ENCODE results near the gene RUNX3.

The RUNX3 gene

GRCh38 chr1:24856787-24857506, 73.1 kb downstream of the RUNX3 start:
- Histone ChIP-seq H3K27ac (ENCODE audit: low read depth, low read length) (no peak overlapping the region), H3K9me2 (replicated peaks; ENCODE audit: insufficient read depth, low read length) (no peaks in the 10 kb centered on the region), H3F3A (ENCODE audit: insufficient read depth) (no peaks in the 10 kb centered on the region), H3K4me2 (ENCODE audit: low read depth, low read length, poor library complexity, severe bottlenecking) (no peak overlapping the region), H3K4me3 (ENCODE audit: insufficient read depth, low read length, poor library complexity, severe bottlenecking) (no peak overlapping the region), H3K9ac (ENCODE audit: low read length) (no peak overlapping the region), H2AFZ (ENCODE audit: low read depth, low read length, severe bottlenecking) (no peak overlapping the region), H3K79me2 (ENCODE audit: insufficient read depth, low read length) (no peaks in the 10 kb centered on the region), H4K20me1 (ENCODE audit: low read depth, low read length) (no peaks in the 10 kb centered on the region), H3K36me3 (ENCODE audit: low read length) (no peaks in the 10 kb centered on the region), H3K27me3 (ENCODE audit: low read length) (no peaks in the 10 kb centered on the region), H3K9me3 (ENCODE audit: insufficient read depth, low read length) (no peaks in the 10 kb centered on the region)
- TF ChIP-seq CTCF (IDR thresholded peaks at IDR 0.05; ENCODE audit: insufficient read depth, low read length, poor library complexity, severe bottlenecking) (no peak), EZH2phosphoT487 (conservative IDR thresholded peaks at IDR 0.05; ENCODE audit: low read length) (no peak)

- Histone ChIP-seq H2AFZ (ENCODE audit: low read depth, low read length, severe bottlenecking) (no peak overlapping the region), H3K36me3 (ENCODE audit: low read length) (no peaks in the 10 kb centered on the region), H3K4me2 (ENCODE audit: low read depth, low read length, poor library complexity, severe bottlenecking) (no peak overlapping the region), H4K20me1 (ENCODE audit: low read depth, low read length) (no peaks in the 10 kb centered on the region), H3K79me2 (ENCODE audit: insufficient read depth, low read length) (no peaks in the 10 kb centered on the region), H3K9me2 (replicated peaks; ENCODE audit: insufficient read depth, low read length) (no peaks in the 10 kb centered on the region), H3K27me3 (ENCODE audit: low read length) (no peaks in the 10 kb centered on the region), H3K27ac (ENCODE audit: low read depth, low read length) (no peak overlapping the region), H3F3A (ENCODE audit: insufficient read depth) (0 out of 2 replicates have a peak, but pooled peaks cover 3% of the 10 kb centered on the region), H3K4me3 (ENCODE audit: insufficient read depth, low read length, poor library complexity, severe bottlenecking) (no peak overlapping the region), H3K9me3 (ENCODE audit: insufficient read depth, low read length) (no peaks in the 10 kb centered on the region), H3K9ac (ENCODE audit: low read length) (no peak overlapping the region)
- TF ChIP-seq EZH2phosphoT487 (conservative IDR thresholded peaks at IDR 0.05; ENCODE audit: low read length) (no peak), CTCF (IDR thresholded peaks at IDR 0.05; ENCODE audit: insufficient read depth, low read length, poor library complexity, severe bottlenecking) (no peak)
Observed at GRCh38 chr1:24855474-24855873, 74.6 kb downstream of the RUNX3 start.

- Histone ChIP-seq H3K4me3 (ENCODE audit: insufficient read depth, low read length, poor library complexity, severe bottlenecking) (no peak overlapping the region), H3K27ac (ENCODE audit: low read depth, low read length) (no peak overlapping the region), H4K20me1 (ENCODE audit: low read depth, low read length) (no peaks in the 10 kb centered on the region), H2AFZ (ENCODE audit: low read depth, low read length, severe bottlenecking) (no peak overlapping the region), H3K27me3 (ENCODE audit: low read length) (no peaks in the 10 kb centered on the region), H3K79me2 (ENCODE audit: insufficient read depth, low read length) (no peaks in the 10 kb centered on the region), H3K36me3 (ENCODE audit: low read length) (no peaks in the 10 kb centered on the region), H3K9me3 (ENCODE audit: insufficient read depth, low read length) (no peaks in the 10 kb centered on the region), H3F3A (ENCODE audit: insufficient read depth) (peaks cover 11% of the 10 kb centered on the region; the same call in 1 of the 2 replicates), H3K9ac (ENCODE audit: low read length) (no peak overlapping the region), H3K9me2 (replicated peaks; ENCODE audit: insufficient read depth, low read length) (no peaks in the 10 kb centered on the region), H3K4me2 (ENCODE audit: low read depth, low read length, poor library complexity, severe bottlenecking) (no peak overlapping the region)
- no peak for TF ChIP-seq EZH2phosphoT487 (conservative IDR thresholded peaks at IDR 0.05; ENCODE audit: low read length)
- TF ChIP-seq CTCF (IDR thresholded peaks at IDR 0.05; ENCODE audit: insufficient read depth, low read length, poor library complexity, severe bottlenecking) = no peak
Observed at GRCh38 chr1:24853649-24854048, 76.4 kb downstream of the RUNX3 start.
